ENCODE data around the gene ZNF830.
"Not testable (repeated sequence)": the region's sequence is repeated elsewhere in the genome, so short reads cannot be mapped to it uniquely, and the experiment has no call there.

ZNF830 gene

DNA sequence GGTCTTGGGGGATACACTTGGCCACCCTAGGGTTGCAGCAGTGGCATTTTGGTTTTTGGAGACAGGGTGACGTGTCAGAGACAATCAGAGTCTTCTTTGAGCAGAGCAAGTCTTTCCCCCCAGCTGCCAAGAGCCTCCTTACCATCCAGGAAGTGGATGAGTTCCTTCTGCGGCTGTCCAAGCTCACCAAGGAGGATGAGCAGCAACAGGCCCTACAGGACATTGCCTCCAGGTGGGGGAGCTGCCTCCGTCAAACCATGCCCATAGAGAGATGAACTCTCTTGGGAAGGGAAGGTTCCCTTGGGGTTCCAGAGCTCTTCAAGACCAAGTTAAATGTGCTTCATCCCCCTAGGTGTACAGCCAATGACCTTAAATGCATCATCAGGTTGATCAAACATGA is 30.3 kb downstream of the ZNF830 start:
- no peak for DNase-seq (ENCODE audit: low read depth, low spot score)

DNA sequence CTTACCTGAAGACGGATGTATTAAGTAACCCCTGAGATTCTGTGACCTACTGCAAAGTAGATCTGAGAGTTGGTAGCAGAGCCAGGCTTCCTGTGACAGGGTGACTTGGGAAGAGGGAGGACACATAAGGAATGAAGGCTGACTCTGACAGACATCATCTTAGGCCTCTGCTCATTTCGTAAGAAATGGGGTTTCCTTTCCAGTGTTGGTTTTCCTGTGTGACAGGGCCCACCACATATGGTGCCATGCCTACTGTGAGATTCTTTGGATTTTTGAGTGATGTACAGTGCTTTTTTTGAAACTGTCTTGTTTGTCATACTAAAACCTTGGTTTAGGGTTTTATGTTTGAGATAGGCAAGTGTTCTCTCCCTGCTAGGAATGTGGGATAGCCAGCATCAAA is 31.7 kb downstream of the ZNF830 start:
- no peak for DNase-seq (ENCODE audit: low read depth, low spot score)

DNA sequence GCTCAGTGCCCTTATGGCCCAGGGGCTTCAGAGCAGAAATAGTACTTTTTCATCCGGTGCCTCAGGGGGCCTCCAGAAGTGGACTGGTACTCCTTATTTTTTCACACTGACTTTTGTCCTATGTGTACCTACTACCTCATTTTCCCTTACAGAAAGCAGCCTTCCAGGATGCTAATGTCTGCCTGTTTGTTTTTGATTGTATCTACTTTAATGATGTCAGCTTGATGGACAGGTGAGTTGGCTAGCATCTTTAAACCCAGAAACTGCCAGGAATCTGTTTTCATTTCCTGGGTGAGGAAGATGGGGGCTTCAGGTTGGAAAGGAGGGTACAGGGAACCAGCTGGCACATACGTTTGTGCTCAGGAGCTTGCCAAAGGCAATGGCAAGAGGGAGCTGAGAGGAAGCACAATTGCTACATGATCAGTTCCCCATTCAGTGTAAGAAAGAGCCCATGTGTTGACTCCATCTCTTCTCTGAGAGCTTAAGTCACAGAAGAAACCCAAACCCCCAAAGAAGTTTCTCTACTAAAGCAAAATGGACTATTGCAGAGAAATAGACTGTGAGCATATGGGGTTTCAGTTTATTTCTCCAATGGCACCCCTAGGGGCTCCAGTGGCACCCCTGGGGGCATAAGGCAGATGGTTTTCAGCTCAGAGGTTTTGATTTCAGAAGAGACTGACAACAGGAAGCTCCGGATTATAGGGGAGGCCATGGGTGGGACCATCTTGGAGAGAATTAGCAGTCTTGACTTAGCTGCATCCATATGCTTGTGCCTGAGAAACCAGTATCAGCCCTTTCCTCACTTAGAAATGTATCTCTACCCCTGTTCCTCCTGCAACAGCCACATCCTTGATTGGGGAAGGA is 35.3 kb downstream of the ZNF830 start:
- no peak for DNase-seq (ENCODE audit: low read depth, low spot score)

DNA sequence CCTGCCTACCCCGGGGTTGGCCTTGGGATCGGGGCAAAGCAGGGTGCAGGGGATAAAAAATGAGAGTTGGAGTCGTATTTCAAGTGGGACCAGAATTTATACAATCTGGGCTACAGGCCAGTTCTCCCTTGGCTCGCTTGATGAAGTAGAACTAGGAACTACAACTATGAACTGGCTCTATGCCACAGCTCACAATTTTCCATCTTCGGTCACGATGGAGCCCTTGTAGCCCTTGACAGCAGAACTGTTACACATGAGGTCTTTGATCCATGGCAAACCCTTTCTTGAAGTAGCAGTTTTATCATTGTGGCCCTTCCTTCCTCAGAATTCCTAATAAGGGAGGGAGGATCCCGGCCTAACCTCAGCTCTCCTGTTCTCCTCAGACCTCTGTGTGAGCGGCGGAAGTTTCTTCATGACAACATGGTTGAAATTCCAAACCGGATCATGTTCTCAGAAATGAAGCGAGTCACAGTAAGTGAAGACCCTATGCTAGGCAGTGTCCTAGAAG is 36.1 kb downstream of the ZNF830 start:
- DNase-seq (ENCODE audit: low read depth, low spot score) = no peak

DNA sequence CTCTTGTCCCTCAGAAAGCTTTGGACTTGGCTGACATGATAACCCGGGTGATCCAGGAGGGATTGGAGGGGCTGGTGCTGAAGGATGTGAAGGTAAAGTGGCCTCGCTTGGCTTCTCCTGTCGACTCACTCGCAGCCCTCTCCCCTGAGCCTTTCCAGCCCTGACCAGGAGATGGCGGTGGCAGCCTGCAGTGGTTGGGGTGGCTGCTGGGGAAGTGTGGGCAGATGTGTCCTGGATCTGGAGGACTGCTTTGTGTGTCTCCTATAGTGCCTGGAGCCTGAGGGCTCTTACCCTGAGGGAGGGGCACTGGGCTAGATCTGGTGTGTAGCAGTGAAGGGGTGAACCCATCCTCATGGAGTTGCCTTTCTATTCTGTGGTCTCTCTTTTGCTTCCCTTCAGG is 36.9 kb downstream of the ZNF830 start:
- peak; percentile 57 for DNase-seq (ENCODE audit: low read depth, low spot score)

DNA sequence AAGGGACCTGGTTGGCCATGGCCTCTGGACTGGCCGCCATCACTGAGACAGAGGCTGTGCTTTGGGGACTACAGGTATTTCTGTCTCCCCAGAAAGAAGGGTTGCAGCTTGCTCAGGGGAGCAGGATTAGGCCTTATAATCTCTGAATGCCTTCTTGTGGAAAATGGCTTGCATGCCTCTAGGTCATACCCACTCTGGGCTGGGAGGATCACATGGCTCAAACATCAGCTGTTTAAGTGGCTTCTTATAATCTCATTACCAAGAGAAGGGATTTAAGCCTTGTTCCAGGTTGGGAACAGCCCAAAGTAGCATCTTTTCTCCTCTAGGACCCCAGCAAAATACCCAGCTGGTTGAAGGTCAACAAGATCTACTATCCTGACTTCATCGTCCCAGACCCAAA is 38.1 kb downstream of the ZNF830 start:
- DNase-seq (ENCODE audit: low read depth, low spot score) = no peak

DNA sequence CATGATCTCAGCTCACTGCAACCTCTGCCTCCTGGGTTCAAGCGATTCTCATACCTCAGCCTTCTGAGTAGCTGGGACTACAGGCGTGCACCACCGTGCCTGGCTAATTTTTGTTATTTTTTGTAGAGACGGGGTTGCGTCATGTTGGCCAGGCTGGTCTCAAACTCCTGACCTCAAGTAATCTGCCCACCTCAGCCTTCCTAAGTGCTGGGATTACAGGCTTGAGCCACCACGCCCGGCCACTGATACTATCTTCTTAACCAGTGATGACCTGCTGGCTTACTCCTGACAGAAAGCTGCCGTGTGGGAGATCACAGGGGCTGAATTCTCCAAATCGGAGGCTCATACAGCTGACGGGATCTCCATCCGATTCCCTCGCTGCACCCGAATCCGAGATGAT is 39.6 kb downstream of the ZNF830 start:
- not testable (repeated sequence) for DNase-seq (ENCODE audit: low read depth, low spot score)

DNA sequence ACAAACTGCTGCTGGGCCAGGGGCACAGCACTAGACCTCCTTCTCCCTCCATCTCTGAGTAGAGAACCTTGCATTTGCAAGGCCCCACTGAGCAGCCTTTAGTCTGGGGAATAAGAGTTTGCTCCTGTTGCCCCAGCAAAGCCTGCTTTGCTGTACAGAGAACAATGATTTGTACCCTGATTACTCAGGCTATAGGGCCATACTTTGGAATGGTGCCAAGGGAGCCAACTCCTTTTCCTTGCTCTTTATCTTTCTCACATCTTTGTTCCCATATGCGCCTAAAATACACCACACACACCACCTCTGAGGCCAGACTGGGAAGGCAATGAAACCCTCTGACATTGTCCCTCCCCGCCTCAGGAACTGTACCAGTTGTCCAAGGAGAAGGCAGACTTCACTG is 40.2 kb downstream of the ZNF830 start:
- DNase-seq (ENCODE audit: low read depth, low spot score) = no peak

DNA sequence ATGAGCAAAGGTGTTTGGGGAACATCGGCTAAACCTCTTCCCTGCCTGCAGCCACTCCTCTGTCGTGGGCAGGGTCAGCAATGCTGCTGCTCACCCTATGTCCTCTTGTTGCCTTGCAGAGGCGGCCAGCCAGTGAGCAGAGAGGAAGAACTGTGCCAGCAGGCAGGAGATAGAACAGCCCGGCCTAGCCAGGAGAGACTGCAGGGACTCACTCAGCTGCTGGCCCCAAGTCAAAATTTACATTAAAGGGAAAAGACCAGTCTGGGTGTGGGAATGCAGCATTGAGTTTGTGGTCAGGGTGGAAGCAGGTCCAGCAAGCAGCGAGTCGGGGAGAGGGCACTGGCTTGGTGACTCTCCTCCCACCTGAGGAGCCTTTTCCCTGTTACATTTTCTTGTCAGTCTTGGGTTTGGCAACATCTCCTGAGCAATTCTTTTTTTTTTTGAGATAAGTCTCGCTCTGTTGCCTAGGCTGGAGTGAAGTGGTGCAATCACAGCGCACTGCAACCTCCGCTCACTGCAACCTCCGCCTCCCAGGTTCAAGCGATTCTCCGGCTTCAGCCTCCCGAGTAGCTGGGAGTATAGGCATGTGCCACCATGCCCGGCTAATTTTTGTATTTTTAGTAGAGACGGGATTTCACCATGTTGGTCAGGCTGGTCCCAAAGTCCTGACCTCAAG is 41.7 kb downstream of the ZNF830 start:
- DNase-seq (ENCODE audit: low read depth, low spot score) = no peak

DNA sequence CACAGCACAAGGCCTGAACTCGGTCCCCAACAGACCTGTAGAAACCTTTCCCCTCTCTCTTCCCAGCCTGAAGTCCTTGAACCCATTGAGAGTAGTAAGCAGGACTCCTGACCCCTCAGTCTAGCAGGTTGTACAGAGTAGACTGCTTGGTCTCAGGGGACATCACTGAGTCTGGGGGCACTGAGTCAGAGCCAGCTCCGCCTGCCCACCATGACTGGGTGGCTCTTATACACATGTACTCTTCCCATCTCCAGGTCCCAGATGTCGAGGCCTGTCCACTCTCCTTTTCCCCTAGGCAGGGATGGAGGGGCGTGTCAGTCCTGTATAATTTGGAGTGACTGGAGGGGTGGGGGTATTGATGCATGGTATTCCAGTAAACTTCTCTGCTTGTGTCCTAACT is 42.4 kb downstream of the ZNF830 start:
- no peak for DNase-seq (ENCODE audit: low read depth, low spot score)

DNA sequence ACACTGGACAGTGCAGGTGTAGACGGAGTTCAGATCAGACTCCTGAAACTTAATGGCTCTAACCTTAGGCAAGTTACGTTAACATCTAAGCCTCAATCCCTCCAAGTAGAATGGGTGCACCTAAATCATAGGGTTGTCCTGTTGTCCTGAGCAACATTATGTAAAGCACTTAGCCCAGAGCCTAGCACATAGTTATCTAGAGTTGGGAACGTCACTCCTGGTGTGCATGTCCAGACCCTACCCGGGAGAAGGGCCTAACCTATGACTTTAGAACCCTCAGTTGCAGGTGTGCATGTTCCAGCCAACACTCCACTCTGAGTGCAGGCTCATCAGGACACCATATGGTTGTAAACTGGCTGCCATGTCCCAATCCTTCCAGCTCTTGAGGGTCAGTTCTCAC is 45.0 kb downstream of the ZNF830 start:
- DNase-seq (ENCODE audit: low read depth, low spot score) = no peak

DNA sequence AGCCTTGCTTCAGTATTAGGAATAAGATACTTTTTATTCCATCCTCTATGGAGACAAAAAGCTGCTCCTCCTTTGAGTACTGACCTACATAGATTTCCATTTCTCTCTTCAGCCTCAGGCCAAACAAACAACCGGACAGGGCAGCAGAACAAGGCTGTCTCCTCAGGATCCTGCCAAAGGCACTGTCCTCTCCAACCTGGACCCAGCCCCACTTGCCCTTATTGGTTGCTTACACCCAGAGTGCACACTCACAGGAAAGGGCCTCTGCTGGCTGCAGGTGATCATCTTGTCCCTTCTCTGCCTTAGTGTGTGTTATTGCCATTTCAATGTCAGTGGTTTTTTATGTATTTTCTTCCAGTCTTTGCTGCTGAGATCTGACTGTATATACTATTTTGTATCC is 45.6 kb downstream of the ZNF830 start:
- no peak for DNase-seq (ENCODE audit: low read depth, low spot score)

DNA sequence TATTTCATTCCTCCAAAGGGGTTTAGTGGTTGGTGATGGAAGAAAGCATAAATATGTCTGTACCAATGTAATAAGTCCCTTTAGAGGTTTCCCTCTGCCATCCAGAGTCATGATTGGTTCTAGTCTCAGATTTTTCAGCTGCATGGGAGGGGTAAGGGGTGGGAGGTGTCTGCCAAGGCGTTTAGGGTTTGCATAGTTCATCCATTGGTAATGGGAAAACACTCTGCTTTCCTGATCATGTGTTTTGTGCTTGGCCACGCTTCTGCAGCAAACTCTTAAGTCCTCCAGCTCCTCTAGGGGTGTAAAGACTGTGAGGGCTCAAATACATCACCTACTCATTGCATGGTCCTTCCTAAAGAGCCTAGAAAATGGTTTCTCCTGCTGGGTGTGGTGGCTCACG is 48.8 kb downstream of the ZNF830 start:
- no peak for DNase-seq (ENCODE audit: low read depth, low spot score)

DNA sequence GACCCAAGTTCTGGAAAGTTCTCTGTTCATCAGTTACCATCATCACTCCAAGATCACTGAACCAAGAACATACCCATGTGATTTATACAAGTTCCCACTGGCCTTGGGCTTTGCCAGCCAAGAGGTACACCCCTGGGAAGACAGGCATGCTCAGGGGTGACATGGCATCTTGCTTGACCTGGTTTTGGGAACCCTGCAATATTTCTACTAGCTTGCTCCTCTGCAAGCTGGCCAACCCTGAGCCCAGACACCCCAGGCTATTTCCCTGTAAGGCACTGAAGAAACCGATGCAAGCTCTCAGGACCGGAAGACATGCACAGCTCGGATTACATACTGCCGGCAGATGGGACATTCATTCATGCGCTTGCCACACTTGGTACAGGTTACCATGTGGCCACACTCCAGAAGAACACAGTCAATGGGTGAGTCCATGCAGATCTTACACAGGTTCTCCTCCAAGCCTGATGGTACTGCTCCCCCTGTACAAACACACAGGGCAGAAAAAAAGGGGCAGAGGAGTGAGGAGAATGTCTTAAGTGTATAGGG is 50.4 kb downstream of the ZNF830 start:
- no peak for DNase-seq (ENCODE audit: low read depth, low spot score)
